IPS DF 4.7 (cell line): ENCODE results near the gene NID2.

Source experiments
- DNase-seq: peaks from one replicate; pipeline ENCODE4 v3.0.0-alpha.2; 2013; ENCODE audit warnings: low spot score; ENCODE audit errors: extremely low read depth

Gene NID2, protein sequence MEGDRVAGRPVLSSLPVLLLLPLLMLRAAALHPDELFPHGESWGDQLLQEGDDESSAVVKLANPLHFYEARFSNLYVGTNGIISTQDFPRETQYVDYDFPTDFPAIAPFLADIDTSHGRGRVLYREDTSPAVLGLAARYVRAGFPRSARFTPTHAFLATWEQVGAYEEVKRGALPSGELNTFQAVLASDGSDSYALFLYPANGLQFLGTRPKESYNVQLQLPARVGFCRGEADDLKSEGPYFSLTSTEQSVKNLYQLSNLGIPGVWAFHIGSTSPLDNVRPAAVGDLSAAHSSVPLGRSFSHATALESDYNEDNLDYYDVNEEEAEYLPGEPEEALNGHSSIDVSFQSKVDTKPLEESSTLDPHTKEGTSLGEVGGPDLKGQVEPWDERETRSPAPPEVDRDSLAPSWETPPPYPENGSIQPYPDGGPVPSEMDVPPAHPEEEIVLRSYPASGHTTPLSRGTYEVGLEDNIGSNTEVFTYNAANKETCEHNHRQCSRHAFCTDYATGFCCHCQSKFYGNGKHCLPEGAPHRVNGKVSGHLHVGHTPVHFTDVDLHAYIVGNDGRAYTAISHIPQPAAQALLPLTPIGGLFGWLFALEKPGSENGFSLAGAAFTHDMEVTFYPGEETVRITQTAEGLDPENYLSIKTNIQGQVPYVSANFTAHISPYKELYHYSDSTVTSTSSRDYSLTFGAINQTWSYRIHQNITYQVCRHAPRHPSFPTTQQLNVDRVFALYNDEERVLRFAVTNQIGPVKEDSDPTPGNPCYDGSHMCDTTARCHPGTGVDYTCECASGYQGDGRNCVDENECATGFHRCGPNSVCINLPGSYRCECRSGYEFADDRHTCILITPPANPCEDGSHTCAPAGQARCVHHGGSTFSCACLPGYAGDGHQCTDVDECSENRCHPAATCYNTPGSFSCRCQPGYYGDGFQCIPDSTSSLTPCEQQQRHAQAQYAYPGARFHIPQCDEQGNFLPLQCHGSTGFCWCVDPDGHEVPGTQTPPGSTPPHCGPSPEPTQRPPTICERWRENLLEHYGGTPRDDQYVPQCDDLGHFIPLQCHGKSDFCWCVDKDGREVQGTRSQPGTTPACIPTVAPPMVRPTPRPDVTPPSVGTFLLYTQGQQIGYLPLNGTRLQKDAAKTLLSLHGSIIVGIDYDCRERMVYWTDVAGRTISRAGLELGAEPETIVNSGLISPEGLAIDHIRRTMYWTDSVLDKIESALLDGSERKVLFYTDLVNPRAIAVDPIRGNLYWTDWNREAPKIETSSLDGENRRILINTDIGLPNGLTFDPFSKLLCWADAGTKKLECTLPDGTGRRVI (N-terminal part only)

DNA sequence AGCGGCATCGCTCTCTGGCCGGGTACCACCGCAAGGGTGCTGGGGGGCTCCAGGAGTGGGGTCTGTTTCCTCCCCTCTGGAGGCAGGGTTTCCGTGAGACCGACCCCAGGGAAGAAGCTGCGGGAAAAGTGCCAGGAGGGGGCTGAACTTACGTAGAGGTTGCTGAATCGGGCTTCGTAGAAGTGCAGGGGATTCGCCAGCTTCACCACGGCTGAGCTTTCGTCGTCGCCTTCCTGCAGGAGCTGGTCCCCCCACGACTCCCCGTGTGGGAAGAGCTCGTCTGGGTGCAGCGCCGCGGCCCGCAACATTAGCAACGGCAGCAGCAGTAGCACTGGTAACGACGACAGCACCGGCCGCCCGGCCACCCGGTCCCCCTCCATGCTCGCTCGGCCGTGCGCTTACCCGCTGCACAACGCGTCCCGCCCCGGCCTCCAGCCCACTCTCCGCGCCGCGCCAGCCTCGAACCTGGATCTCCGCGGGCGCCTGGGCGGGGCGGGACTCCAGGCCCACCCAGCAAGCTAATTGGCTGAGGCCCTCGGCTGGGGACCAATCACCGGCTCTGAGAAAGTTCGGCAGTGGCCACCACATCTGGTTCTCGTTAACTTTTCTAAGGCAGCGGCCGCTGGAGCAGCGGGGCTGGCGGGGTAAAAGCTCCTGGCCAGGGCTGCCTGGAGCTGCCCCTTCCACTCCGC lies at the start of gene NID2:
NID2 (minus strand) TSS at position 445 of the 692 bp plus-strand sequence; CDS start at position 380, 65 bp downstream.
- peak; percentile 68 for DNase-seq

DNA sequence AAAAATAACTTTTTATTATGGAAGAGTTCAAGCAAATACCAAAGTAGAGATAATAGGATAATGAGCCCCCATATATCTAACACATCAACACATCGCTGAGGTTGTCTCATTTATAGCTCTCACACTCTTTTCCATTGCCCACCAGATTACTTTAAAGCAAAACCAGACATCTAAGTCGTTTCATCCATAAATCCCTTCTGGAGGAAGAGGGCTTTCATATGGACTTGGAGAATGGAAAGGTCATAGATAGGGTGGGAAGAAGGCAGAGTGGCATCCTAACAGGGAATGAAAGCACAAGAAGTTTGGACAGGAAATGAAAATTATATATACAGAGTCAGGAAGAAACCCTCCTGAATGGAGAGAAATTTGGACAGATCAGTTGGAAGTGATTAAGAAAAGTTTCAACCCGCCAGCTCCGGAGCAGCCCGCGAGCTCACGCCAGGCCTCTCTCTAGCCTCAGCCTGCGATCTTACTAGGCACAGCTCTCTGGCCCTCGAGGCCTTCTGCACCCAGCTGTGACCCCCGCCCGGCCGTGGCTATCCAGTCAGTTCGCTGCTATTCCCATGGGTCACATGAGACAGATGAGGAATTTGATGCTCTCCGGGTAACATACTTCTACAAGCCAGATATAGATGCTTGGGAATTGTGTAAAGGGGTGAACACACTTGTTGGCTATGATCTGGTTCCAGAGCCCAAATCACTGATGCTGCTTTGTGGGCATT lies 48.4 kb upstream of the NID2 start:
- DNase-seq: no peak

DNA sequence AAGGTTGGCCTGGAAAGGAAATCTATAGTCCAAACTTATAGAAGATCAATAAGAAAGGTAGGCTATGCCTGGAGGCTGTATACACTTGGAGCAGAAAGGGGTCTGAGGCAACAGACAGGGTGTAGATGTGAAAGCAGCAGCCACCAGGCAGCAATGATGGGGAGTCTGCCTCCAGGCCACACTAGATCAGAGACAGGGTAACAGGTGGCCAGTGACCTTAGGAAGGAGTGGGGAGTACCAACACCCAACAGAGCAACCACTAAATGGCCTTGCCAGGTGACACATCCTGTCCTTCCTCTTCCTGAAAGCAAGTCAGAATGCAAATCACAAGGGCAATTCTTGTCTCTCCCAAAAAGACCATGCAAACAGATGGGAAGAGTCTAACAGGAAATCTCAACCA lies 46.4 kb upstream of the NID2 start:
- no peak for DNase-seq

DNA sequence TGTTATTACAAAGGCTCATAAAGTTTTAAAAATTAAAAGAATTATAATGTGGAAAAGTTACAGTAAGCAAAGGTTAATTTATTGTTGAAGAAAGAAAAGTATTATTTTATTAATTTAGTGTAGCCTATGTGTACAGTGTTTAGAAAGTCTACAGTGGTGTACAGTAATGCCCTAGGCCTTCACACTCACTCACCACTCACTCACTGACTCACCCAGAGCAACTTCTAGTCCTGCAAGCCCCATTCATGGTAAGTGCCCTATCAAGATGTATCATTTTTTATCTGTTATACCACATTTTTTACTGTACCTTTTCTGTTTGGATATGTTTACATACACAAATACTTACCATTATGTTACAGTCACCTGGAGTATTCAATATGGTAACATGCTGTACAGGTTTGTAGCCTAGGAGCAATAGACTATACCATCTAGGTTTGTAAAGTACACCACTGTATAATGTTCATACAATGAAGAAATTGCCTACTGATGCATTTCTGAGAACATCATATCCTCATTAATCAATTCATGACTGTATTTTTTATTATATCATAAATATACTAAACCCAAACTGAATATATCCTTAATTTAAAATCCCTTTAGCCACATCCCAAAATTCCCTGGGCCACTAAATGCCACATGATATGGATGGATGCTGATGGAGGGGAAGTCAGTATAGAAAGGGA lies 43.6 kb upstream of the NID2 start:
- no peak for DNase-seq

DNA sequence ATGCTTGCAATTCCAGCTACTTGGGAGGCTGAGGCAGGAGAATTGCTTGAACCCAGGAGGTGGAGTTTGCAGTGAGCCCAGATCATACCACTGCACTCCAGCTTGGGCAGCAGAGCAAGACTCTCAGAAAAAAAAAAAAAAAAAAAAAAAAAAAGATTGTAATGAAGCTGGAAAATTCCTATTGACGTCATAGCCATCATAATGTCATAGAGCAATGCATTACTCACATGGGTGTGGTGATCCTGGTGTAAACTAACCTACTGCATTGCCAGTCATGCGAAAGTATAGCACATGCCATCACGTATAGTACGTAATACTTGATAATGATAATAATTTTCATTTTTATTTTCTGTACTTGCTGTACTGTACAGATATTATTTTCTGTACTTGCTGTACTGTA lies 42.7 kb upstream of the NID2 start:
- DNase-seq: no peak

DNA sequence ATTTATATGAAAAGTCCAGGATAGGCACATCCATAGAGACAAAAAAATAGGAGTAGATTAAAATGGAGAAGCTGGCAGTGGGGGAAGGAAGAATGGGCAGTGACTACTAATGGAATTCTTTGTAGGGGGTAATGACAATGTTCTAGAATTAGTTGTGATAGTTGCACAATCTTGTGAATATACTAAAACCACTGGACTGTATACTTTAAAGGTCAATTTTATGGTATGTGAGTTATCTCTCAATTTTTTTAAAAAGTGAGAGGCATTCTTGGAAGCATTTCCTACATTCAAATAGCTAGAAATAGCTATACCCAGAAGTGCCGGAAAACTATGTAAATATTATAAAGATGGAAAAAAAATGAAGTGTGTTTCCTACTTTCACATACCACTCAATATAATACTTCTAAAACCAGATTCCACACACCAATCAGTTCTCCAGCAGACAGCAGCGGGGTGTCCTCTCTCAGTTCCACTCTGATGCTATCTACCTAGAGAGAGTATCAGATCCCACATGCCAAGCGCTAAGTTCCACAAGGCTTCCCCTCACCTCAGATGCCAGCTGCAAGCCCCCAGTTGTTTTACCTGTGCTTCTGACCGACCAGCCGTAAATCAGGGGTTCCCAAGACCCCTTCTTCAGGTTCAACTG lies 41.7 kb upstream of the NID2 start:
- DNase-seq: no peak

DNA sequence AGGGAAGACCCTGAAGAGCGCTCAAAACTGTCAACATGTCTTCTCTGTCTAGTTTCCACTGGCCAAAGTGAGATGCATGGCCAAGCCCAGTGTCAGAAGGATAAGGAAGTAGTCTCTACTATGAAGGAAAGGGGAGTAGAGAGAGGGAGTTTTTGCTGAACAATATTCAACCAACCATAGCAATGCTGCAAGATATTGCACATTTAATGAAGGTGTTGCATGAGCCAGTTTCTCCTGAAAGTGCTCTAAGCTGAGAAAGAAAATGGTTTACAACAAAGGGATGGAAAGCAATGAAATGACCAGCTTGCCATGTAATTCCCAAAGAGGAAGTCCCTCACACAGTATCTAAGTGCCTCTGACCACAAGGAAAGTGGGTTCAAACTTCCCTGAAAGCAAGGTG lies 40.0 kb upstream of the NID2 start:
- no peak for DNase-seq

DNA sequence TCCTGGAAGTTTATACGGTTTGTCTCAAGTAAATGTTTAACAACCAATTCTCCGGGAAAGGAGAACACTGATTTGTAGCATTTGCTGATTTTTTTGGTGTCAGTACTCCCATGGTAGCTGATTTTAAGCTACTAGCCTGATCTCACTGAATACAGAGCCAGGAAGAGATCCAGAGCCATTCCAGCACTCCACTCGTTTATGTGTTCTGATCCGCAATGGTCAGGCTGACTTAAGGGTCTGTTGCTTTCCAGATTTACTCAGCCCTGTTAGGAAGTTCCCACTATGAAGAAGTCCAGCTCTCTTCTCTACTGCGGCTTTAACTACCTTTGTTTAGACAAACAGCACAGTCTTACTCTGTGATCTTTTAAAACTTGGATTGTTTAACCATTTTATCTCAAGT lies 38.0 kb upstream of the NID2 start:
- DNase-seq: no peak

DNA sequence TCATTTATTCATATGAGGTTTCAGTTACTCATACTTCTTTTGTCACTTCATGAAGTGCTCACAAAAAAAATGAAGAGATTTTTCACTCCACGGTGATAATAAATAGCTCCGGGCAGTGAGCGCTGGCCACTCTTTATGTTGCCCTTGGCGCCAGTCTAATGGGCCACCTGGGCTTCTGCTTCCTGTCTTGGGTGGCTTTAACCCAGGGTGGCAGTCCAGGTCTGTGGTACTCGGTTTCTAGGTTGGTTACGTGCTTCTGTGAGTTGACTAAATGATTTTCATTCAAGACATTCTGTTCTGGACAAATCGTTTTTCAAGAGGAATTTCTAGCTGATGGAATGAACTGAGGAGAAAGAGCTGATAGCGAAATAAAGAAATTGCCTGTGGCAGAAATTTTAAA lies 34.6 kb upstream of the NID2 start:
- no peak for DNase-seq

DNA sequence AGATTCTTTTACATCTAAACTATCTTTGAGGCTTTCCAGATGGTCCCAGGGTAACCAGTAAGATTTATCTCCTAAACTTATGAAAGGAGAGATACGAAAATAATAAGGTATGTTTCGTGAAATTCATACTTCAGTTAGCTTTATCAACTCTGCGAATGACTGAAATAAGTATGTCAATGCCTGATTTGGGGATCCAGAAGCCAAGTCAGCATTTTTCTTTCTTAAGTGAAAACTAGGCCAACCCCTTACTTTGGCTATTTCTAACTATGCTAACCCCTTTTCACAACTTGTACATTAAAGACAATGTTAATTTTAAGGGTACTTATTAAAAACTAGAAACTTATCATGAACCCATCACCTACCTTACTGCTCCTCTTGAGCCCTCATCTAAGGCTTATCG lies 26.9 kb upstream of the NID2 start:
- DNase-seq: no peak

DNA sequence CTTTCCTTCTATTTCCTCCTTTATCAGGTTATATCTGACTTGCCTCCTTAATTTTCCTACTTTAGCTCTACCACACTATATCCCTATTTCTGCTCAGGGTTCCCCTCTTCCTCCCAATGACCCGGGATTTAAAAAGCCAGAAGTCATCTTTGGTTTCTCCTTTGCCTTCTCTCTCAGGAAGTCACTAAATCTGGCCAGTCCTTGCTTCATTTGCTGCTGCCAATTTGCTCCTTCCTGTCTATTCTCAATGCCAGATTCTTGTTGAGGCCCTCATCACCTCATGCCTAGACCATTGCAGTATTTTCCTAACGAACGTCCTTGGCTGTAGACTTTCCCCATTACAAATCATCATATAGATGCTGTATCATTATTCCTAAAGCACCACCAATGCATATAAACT lies 26.5 kb upstream of the NID2 start:
- DNase-seq: no peak

DNA sequence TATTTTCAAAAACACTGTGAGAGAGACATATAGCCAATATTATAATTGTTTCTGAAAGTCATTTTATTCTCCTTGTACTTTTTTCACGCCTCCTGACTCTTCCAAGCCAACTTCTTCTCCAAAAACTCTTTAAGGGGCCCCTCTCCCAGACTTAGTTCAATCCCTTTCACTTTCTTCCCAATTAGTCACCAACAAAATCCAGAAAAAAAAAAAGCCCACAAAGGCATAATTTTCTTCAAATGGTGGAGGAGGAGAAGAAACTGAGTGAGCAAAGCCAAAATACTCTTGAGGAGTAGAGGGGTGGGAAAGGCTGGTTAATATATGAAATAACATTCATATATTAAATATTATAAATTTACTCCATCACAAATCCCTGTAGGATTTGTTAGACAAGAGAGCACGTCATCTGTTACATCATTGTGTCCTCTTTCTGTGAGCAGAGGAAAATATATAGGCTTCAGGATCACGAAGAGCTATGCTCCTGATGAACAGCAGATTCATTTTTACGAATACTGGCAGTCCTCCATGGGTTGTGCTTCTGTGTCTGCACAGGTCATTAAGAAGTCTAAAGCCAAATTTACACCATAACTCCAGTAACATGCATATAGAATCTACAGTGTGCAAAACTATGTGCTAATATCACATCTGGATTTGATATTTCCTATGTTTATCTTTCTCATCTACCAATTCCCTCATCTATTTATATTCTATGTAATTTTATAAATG lies 25.9 kb upstream of the NID2 start:
- DNase-seq: no peak

DNA sequence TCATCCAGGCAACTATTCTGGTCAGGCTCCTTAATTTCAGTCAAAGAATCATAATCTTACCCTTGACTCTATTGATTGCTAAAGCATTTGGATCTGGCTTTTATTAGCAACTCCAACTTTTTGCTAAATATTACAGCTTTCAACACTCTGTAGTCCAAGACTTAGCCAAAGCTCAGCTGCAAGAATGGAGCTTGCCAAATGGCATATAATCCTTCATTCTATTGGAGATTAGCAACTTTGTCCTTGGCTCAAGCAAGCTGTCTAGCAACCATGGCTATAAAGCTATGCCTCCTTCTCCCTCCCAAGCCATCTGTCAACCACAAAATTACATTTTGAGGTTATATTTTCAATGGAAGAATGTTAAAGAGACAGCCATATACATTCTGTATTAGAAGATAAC lies 23.1 kb upstream of the NID2 start:
- no peak for DNase-seq

DNA sequence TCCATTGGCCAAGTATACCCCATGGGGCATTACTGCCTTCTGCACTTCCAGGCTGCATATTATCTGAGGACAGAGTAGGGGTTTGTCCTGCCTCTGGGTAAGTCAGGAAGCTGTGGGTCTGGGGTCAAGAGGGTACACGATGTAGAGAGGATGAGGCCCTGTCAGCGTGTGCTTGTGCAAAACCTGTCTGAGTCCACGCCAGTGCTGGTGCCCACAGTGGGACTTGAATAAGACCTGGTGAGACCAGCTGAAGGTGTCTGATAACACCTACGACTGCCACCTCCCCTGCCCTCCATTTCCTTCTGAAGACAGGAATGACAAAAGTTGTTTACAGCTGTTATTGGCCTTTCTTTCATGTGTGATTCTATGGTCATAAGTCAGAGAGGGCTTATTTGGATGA lies 22.1 kb upstream of the NID2 start:
- no peak for DNase-seq

DNA sequence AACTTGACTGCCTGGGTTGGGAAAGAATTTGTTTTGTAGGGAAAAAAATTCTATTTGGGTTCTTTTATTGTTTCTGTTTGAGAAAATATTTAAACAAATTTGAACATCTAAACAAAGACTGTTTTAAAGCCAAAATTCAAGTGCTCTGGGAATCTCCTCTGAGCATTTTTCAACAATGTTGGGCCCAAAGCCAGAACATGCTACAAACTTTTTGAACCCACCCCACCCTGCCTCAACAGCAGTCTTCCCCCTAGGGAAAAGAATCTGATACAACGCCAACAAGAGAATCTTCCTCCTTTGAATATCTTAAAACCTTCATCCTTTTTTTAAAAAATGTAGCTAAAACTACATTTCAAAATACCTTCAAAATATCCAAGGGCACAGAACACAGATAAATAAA lies 20.4 kb upstream of the NID2 start:
- no peak for DNase-seq

DNA sequence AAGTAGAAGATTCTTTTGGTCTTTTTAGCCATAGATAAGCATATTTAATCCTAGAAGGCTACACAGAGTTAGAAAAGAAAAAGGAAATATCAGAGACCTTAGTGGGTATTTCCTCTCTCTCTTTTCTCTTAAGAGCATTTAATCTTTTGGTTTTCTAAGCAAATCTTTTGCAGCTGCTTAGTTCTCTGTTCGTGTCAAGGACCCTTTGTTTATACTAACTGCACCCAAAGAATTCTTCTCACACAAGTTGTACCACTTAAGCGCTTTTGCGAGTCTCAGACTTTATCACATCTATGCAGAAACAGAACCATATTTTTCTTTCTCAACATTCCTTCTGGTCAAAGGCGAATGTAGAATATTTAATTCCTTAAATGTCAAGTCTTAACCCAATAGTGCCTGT lies 17.9 kb upstream of the NID2 start:
- no peak for DNase-seq

DNA sequence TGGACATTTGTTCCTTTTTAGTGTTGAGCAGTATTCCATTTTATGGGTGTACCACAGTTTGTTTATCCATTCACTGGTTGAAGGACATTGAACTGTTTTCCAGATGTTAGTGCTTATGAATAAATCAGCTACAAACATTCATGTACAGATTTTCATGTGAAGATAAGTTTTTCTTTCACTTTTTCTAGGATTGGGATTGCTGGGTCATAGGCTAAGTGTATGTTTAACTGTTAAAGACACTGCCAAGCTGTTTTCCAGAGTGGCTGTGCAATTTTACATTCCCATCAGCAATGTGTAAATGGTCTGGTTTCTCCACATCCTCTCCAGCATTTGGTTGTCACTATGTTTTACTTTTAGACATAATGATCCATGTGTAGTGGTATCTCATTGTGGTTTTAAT lies 14.0 kb upstream of the NID2 start:
- DNase-seq: no peak

DNA sequence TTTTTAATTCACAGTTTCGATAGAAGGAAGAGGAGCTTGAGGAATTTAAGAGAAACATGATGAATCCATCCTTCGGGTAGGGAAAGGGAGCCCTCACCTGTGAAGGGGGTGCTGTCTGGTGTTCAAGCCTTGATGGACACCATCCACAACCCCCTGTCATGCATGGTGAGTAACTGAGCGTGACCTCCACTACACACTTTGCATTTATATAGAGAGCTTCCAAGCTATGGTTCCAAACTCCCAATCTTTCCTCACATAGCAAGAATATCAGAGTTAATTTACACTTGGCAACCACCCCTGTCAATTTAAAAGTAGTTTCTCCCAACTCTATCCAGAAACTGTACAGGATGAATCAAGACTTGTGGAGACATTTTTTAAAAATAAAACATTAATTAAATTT lies 13.1 kb upstream of the NID2 start:
- no peak for DNase-seq
